MM.1S (cell line): Measurements from ENCODE around the gene TPCN1.

Experiments used
- DNase-seq: peaks from one replicate; pipeline ENCODE4 v3.0.0-alpha.2; 2015
- H2AFZ ChIP-seq: fragments of 300-600 bp; sonication (generic); 2 replicates; pipeline ENCODE4 v1.6.0; 2016; ENCODE audit warnings: antibody characterized with exemption, low read length
- H3F3A ChIP-seq: fragments of 300-600 bp; sonication (generic); 2 replicates; pipeline ENCODE4 v1.6.1; 2016; ENCODE audit warnings: mild to moderate bottlenecking, antibody characterized with exemption, low read length, moderate library complexity, mixed read lengths; ENCODE audit not compliant: insufficient read depth
- H3K27ac ChIP-seq: fragments of 300-600 bp; sonication (generic); 2 replicates; pipeline ENCODE4 v1.5.1; 2016; ENCODE audit warnings: mild to moderate bottlenecking, low read length
- H3K27me3 ChIP-seq: fragments of 300-600 bp; sonication (generic); replicated peaks from 2 replicates; pipeline ENCODE4 v1.6.0; 2016; ENCODE audit warnings: low read length; ENCODE audit not compliant: insufficient read depth
- H3K36me3 ChIP-seq: fragments of 300-600 bp; sonication (generic); replicated peaks from 2 replicates; pipeline ENCODE4 v1.6.1; 2016; ENCODE audit warnings: mild to moderate bottlenecking, low read length, mixed read lengths; ENCODE audit not compliant: insufficient read depth
- H3K4me1 ChIP-seq: fragments of 300-600 bp; sonication (generic); 2 replicates; pipeline ENCODE4 v1.6.1; 2016; ENCODE audit warnings: low read length, mixed read lengths
- H3K4me2 ChIP-seq: fragments of 300-600 bp; sonication (generic); 2 replicates; pipeline ENCODE4 v1.6.0; 2016; ENCODE audit warnings: low read depth, low read length
- H3K4me3 ChIP-seq: fragments of 300-600 bp; sonication (generic); 2 replicates; pipeline ENCODE4 v1.5.1; 2016; ENCODE audit warnings: low read length, mixed read lengths
- H3K79me2 ChIP-seq: fragments of 300-600 bp; sonication (generic); 2 replicates; pipeline ENCODE4 v1.6.1; 2016; ENCODE audit warnings: mixed run types, low read length, mixed read lengths
- H3K9ac ChIP-seq: fragments of 300-600 bp; sonication (generic); 2 replicates; pipeline ENCODE4 v1.6.1; 2016; ENCODE audit warnings: low read length, mixed read lengths
- H3K9me2 ChIP-seq: fragments of 300-600 bp; sonication (generic); replicated peaks from 2 replicates; pipeline ENCODE4 v1.6.1; 2016; ENCODE audit warnings: mild to moderate bottlenecking, low read length, mixed read lengths; ENCODE audit not compliant: insufficient read depth
- H3K9me3 ChIP-seq: fragments of 300-600 bp; sonication (generic); replicated peaks from 2 replicates; pipeline ENCODE4 v1.6.1; 2016; ENCODE audit warnings: mild to moderate bottlenecking, low read length, mixed read lengths; ENCODE audit not compliant: insufficient read depth
- H4K20me1 ChIP-seq: fragments of 300-600 bp; sonication (generic); 2 replicates; pipeline ENCODE4 v1.6.1; 2016; ENCODE audit warnings: mild to moderate bottlenecking, low read length, moderate library complexity, mixed read lengths; ENCODE audit not compliant: insufficient read depth
- EZH2 ChIP-seq: fragments of 300-600 bp; sonication (generic); optimal IDR thresholded peaks from 2 replicates; pipeline ENCODE3; 2017; ENCODE audit warnings: low read depth, mild to moderate bottlenecking, antibody characterized with exemption, low read length, mixed read lengths
- EZH2phosphoT487 ChIP-seq: fragments of 300-600 bp; sonication (generic); IDR thresholded peaks from 2 replicates; pipeline ENCODE4 v1.6.1; 2018; ENCODE audit warnings: antibody characterized with exemption, low read length
- TF ChIP-seq, protein P1 (sequence below): fragments of 300-600 bp; sonication (generic); IDR thresholded peaks from 2 replicates; pipeline ENCODE4 v1.5.1; 2016; ENCODE audit warnings: antibody characterized with exemption, low read length, mixed read lengths

TPCN1 gene

DNA sequence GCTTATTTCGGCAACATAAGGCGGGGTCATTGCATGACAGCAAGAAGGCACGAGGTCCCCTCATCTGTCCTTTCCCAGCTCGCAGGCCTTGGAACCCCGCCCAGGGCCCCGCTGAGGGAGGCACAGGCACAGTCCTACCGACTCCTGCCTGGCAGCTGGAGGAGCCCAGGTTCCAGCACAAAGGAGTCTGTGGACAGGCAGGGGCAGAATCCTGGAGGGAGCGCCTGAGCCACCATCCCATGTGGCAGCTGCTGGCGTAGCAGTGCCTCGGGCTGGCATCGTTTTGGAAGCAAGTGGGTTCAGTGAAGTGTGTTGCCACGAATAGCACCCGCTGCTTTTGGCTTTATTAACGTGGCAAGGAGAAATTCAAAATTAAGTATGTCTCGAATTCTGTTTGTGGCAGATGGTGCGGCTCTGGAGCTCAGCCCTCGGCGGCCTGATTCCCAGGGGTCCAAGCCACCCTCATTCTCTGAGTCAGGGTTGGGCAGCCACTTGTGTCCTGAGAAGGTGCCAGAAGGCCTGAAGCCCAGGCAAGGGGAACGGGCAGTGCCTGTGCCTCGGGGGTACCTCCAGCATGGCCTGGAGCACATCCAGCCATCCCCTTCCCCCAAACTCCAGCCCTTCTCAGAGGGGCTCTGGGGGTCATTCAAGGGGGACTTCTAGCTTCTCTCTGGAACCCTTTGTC lies 77.7 kb downstream of the TPCN1 start:
- no peak overlapping the region for H3K4me2 ChIP-seq
- no peaks in the 10 kb centered on the region for H3K9me3 ChIP-seq
- no peaks in the 10 kb centered on the region for H3K4me1 ChIP-seq
- no peak overlapping the region for H3K27ac ChIP-seq
- no peaks in the 10 kb centered on the region for H3K9me2 ChIP-seq
- H3K79me2 ChIP-seq, result no peaks in the 10 kb centered on the region
- H3K9ac ChIP-seq, result no peak overlapping the region
- DNase-seq, result no peak
- H2AFZ ChIP-seq, result no peak overlapping the region
- H3K27me3 ChIP-seq, result no peaks in the 10 kb centered on the region
- no peaks in the 10 kb centered on the region for H3F3A ChIP-seq
- H3K4me3 ChIP-seq, result no peak overlapping the region
- TF ChIP-seq, protein P1, sequence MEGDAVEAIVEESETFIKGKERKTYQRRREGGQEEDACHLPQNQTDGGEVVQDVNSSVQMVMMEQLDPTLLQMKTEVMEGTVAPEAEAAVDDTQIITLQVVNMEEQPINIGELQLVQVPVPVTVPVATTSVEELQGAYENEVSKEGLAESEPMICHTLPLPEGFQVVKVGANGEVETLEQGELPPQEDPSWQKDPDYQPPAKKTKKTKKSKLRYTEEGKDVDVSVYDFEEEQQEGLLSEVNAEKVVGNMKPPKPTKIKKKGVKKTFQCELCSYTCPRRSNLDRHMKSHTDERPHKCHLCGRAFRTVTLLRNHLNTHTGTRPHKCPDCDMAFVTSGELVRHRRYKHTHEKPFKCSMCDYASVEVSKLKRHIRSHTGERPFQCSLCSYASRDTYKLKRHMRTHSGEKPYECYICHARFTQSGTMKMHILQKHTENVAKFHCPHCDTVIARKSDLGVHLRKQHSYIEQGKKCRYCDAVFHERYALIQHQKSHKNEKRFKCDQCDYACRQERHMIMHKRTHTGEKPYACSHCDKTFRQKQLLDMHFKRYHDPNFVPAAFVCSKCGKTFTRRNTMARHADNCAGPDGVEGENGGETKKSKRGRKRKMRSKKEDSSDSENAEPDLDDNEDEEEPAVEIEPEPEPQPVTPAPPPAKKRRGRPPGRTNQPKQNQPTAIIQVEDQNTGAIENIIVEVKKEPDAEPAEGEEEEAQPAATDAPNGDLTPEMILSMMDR, result no peak
- TF ChIP-seq EZH2phosphoT487 (no peak), EZH2 (no peak)
- no peaks in the 10 kb centered on the region for H3K36me3 ChIP-seq
- H4K20me1 ChIP-seq, result no peaks in the 10 kb centered on the region

DNA sequence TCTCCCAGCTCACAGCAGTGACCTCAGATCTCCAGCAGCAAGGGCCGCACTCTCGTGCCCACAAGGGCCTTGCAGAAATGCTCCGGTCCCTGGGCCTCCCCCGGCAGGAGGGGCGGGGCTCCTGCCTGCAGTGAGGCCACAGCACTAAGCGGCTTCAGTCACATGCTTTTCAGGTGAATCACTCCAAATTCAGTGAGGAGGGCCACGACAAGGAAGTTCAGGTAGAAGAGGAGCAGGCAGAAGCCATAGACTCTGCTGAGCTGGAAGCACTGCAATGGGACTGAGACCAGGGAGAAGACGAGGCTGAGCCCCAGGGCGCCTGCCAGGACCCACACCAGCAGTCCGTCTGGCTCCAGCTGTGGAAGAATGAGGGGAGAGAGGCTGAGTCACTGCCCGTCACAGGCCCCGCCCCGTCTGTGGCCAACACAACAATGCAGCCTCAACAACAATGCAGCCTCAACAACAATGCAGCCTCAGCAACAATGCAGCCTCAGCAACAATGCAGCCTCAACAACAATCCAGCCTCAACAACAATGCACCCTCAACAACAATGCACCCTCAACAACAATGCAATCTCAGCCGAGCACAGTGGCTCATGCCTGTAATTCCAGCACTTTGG lies 78.5 kb downstream of the TPCN1 start:
- H3K9me2 ChIP-seq, result no peaks in the 10 kb centered on the region
- H3K4me3 ChIP-seq, result no peak overlapping the region
- no peaks in the 10 kb centered on the region for H4K20me1 ChIP-seq
- H3K79me2 ChIP-seq, result no peaks in the 10 kb centered on the region
- no peak overlapping the region for H3K27ac ChIP-seq
- H3K4me2 ChIP-seq, result no peak overlapping the region
- no peaks in the 10 kb centered on the region for H3K36me3 ChIP-seq
- H3K9ac ChIP-seq, result no peak overlapping the region
- H3K9me3 ChIP-seq, result no peaks in the 10 kb centered on the region
- H3K27me3 ChIP-seq, result no peaks in the 10 kb centered on the region
- no peak for TF ChIP-seq EZH2
- TF ChIP-seq EZH2phosphoT487, result no peak
- TF ChIP-seq, protein P1, result no peak
- no peak for DNase-seq
- H3F3A ChIP-seq, result no peaks in the 10 kb centered on the region
- no peaks in the 10 kb centered on the region for H3K4me1 ChIP-seq
- H2AFZ ChIP-seq, result no peak overlapping the region

DNA sequence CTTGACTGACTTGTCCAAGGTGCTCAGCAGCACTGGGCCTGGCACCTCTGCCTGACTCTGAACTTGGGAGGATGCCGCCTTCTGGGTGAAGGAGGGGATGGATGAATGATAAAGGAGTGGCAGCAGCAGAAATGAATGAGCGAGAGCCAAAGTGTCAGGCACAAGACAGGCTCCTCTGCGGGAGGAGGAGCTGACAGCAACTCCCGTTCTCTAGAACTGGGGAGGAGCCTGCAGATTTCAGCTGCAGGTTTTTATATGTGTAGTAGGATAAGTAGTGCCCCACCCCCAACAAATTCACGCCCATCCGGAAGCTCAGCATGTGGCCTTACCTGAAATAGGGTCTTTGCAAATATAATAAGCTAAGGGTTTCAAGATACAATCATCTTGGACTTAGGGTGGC lies 80.5 kb downstream of the TPCN1 start:
- no peaks in the 10 kb centered on the region for H3K27me3 ChIP-seq
- H3K9me3 ChIP-seq, result no peaks in the 10 kb centered on the region
- H3K4me1 ChIP-seq, result no peaks in the 10 kb centered on the region
- no peak for DNase-seq
- no peaks in the 10 kb centered on the region for H3K9me2 ChIP-seq
- H4K20me1 ChIP-seq, result no peaks in the 10 kb centered on the region
- H3K27ac ChIP-seq, result no peak overlapping the region
- H2AFZ ChIP-seq, result no peak overlapping the region
- no peak overlapping the region for H3K4me2 ChIP-seq
- H3K36me3 ChIP-seq, result no peaks in the 10 kb centered on the region
- no peaks in the 10 kb centered on the region for H3F3A ChIP-seq
- H3K9ac ChIP-seq, result no peak overlapping the region
- no peak overlapping the region for H3K4me3 ChIP-seq
- TF ChIP-seq EZH2 (no peak), EZH2phosphoT487 (no peak)
- TF ChIP-seq, protein P1, result no peak
- H3K79me2 ChIP-seq, result no peaks in the 10 kb centered on the region
